CD4-positive, alpha-beta T cell treated with Interleukin-17A for 4 hours (primary cell): ENCODE results near the gene ABCD3.
A peak's percentile ranks its signal among the peaks of the same experiment; 100 is the strongest.

Experiments
- DNase-seq: peaks from one replicate; pipeline ENCODE4 v3.0.0-alpha.2; 2020; ENCODE audit warnings: mixed read lengths

Gene ABCD3

DNA sequence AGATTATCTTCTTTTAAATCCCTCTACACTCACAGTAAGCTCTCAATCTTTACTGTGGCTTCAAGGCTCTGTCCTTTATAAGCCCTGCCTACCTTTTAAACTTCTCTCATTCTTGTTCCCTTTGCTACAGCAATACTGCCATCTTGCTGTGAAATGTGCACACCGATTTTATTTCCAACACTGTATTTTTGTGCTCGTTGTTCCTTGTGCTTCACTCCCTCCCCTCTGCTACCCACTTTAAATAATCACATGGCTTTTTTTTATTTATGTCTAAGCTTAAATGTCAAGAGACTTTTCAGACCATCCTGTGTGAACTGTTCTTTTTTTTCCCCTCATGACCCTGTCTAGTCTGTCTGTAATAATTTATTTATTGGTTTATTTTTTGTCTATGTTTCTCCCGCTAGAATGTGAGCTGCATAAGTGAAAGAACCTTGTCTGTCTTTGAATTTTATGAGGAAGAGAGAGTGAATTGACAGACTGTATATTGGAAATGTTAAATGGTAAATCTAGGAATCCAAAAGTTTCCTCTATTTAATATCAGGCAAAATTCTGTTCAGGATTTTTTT, 45.7 kb downstream of the ABCD3 start:
- DNase-seq, result peak; percentile 6

DNA sequence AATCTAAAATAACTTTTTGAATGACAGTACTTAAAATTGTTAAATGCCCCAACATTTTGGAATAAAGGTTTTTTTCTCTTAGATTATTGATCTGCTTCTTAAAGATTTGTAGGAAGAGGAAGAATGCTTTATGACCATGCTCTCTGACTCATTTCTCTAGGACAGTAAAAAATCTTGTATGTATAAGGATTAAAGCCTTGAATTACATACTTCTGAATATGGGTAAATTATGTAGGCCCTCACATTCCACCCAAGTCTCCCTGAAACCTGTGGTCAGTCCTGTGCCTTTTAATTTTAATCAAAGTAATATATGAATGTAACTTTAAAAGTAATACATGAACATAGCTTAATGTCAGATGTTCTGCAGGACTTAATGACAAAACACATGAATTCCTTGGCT, 50.5 kb downstream of the ABCD3 start:
- DNase-seq, result no peak

DNA sequence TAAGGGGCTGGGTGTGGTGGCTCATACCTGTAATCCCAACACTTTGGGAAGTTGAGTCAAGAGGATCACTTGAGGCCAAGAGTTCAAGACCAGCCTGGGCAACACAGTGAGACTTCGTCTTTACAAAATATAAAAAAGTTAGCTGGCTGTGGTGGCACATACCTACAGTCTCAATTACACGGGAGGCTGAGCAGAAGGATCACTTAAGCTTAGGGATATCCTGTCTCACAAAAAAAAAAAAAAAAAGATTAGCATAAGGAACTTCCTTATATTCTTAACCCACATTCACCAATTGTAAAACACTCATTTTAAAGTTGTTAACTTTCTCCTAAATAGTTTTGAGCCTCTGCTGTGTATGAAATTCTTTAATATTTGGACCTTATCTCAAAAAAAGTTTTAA, 53.1 kb downstream of the ABCD3 start:
- DNase-seq, result no peak

DNA sequence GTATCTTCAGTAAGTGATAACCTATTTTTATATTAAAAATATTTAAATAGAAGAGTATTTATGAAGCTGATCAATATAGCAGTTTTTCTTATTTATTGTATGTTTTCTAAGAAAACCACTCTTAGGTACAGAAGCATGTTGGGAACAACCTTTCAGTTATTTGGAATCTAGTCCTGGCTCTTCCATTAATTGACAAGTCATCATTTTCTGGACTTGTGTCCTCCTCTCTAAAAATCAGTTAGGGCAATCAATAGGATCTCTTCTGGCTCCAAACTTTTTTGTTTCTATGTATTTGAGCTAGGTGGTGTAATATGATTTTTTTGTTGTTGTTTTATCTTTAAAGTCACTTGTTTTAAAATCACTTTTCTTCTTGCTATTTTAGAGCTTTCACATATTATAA, 57.0 kb downstream of the ABCD3 start:
- no peak for DNase-seq

DNA sequence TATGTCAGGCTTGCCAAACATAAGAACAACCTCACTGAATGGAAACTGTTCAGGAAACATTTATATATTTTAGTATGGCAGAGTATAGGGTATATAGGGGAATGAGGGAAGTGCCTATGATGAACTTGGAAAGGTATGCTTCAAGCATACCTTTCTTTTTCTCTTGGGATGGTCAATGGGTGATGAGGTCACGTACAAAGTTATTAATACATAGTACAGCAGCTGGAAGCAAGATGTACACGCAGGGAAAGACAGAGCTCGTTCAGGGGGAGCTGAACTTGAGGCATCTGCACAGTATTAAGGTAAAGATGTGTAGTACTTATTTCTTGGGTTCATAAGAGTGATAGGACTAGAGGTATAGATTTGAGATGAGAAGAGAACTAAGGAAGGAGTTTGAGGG, 61.5 kb downstream of the ABCD3 start:
- no peak for DNase-seq

DNA sequence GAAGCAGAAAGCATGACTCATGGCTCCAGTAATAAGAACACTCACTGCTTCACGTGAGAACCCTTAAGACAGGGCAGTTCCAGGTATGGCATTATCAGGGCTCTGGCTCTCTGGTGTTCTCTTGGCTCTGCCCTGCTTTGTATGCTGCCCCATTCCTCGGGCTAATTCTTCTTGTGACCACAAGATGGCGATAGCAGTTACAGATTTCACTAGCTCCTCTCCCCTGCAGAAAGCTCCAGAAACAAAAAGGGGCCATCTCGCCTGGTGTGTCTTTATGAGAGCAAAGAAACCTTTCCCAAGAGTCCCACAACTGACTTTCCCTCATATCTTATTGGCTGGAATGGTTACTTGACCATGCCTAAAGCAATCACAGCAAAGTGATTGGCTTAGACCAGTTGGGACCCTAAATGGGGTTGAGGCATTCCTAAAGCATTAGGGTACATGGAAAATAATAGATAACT, 63.3 kb downstream of the ABCD3 start:
- peak; percentile 31 for DNase-seq

DNA sequence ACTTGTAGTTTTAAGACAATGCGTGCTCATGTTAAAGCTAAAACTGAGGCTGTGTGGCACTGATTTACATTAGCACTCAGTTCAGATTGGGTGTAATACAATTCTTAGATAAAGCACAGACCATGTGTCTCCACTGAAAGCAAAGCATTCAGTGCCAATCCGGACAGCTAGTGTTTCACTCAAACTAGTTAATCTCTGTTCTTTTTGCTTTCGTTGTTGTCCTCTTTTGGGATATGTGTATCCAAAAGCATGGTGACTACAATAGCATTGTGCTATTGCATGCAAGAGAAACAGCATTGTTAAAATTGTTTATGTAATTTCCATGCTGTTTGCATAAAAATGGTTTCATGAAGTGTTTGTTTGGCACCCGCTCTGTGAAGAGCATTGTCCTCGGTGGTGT, 68.8 kb downstream of the ABCD3 start:
- DNase-seq, result no peak

DNA sequence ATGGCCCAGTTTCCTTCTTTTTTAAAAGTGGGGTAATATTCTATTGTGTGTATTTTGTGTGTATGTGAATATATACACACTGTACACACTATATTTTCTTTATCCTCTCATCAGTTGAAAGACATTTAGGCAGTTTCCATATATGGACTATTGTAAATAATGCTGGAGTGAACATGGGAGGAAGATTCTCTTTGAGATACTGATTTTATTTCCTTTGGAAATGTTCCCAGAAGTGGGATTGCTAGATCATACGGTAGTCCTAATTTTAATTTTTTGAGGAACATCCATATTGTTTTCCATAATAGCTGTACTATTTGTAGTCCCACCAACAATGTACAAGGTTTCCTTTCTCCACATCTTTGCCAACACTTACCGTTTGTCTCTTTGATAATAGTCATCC, 72.4 kb downstream of the ABCD3 start:
- DNase-seq, result no peak

DNA sequence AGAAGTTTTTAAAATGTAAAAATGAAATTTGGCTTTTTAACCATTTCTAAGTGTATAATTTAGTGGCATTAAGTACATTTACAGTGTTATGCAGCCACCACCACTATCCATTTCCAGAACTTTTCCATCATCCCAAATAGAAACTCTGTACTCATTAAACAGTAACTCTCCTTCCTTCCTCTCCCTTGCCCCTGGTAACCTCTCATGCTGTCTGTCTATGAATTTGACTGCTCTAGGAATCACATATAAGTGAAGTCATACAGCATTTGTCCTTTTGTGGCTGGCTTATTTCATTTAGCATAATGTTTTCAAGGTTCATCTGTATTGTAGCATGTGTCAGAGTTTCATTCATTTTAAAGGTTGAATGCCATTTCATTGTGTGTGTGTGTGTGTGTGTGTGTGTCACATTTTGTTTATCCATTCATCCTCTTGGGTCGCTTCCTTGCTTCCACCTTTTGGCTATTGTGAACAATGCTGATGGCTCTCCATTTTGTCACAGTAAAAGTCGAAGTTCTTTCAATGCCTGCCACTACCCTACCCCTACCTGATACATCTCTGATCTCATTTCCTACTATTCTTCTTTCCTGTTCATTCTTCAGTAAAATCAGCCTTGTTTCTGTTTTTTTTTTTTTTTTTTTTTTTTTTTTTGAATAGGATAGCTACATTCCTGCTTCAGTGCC, 78.0 kb downstream of the ABCD3 start:
- no peak for DNase-seq

DNA sequence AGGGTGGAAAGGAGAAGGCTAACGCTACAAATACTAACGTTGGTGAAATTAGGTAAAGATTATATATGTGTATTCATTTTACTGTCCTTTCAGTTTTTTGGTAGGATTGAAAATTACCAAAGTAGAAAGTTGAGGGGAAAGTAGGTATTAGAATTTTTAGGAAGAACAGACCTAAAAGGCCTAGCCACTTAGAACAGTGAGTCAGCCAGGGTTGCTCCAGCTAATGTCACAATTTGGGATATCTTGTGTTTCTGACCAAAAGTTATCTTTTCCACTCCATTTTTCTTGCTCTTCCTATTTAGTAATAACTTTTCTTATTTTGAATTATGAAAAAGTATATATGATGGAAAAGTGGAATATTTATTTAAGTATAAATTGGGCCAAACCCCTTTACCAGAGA, 83.2 kb downstream of the ABCD3 start:
- no peak for DNase-seq

DNA sequence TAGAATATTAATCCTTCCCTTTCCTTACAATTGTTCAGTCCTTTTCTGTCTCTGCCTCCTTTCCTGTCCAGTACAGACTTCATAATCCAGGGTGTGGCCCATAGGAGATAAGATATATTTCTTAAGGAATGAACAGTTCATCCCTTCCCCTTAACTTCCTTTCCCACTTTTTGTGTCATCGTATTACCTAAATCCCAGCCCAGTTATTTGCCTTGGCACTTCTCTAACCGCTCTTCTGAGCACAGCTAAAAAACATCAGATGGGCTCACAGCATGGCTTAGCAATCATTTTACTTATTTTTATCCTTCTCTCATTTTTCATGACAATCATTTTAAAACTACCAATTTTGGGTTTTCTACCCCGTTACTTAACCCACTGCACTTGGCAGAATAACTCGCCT, 83.7 kb downstream of the ABCD3 start:
- DNase-seq, result no peak

DNA sequence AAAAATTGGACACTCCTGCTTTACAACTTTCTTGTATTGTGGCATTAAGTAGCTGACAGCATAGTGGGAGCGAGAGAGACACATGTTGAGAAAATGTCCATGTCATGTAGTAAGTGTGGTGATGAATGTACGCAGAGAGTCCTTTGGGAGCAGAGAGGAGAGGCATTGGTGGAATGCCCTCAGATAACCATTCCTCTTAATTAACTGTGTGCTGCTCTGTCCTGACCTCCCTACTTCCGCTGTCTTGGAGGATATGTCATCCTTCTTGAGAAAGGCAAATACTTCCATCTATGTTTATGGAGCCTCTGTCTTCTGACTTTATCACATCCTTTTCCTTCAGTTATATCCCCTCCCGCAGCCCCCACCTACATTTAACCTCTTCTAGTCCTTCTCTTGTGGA, 85.0 kb downstream of the ABCD3 start:
- no peak for DNase-seq

DNA sequence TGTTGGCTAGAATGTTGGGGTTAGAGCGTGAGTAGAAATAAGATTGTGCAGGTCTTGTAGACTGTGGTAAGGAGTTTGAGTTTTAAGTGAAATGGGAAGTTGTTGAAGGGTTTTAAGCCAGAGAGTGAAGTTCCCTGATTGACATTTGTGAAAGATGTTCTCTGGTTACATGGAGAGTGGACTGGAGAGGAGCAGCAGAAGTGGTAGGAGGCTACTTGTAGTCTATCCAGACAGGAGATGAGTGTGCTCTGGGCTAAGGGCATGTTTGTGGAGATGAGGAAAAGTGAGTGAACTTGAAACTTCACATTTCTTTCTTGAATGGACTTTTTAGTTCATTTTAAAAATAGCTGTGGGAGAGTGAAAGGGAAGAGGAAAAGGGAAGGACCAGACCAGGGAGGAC, 86.4 kb downstream of the ABCD3 start:
- DNase-seq, result no peak

DNA sequence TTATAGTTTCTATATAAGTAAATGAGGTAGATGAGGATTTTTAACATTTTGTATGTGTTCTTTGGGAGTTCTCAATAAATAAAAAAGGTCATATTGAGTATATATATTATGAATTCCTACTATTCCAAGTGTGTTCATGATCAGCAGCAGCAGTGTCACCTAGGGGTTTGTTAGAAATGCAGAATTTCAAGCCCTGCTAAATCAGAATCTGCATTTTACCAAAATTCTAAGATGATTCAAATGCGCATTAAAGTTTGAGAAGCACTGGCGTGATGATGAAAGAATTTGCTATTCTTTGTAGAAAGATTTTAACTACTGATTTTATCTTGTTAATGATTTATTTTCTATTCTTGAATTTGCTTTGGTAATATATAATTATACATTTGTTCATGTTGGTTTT, 94.6 kb downstream of the ABCD3 start:
- no peak for DNase-seq

DNA sequence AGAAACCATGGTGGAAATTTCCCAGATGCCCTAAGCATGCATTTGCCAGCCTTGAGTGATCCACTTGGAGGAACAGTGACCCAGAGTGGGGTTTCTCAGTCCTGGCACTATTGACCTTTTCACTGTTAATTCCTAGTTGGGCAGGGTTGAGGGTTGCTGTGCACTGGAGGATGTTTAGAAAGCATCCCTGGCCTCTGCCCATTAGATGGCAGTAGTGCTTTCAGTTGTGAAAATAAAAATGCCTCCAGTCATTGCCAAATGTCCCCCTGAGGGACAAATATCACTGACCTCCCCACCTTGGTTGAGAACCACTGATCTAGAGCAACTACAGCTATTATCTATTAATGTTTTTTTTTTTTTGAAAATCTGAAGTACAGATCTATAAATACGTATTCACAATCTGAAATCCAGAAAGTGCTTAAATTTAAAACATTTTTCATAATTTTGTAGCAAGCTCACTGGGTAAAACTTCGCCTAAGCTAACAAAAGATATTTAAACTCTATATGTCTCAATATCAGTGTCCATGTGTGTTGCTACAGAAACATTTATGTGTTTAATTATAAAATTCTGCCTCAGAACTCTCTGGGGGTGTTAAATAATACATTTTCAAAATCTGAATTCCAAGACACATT, 96.0 kb downstream of the ABCD3 start:
- no peak for DNase-seq

DNA sequence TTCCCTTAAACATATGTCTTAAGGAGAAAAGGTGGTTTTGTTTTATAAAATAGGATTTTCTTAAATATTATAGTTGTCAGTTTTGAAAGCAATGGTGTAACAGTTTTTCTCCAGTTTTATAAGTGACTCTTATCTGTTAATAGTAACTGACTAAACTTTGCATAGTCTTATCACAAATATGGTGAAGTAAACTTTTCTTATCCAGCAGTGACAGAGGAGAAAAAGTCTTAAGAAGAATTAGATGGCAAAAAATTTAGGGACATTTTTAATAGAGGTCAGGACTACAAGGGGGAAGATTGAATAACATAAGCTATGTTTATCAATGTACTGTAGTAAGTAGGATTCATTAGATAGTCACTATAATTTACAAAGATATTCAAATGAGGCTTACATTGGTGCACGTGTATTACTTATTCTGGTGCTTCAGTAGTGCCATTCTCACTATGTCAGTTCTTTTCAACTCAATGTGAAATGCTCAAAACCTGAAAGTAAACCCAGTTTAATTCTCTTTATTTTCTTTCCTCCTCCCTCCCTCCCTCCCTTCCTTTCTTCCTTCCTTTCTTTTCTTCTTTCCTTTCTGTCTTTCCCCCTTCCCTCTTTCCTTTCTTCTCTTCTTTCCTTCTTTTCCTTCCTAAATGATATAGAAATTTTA, 97.2 kb downstream of the ABCD3 start:
- DNase-seq, result no peak

DNA sequence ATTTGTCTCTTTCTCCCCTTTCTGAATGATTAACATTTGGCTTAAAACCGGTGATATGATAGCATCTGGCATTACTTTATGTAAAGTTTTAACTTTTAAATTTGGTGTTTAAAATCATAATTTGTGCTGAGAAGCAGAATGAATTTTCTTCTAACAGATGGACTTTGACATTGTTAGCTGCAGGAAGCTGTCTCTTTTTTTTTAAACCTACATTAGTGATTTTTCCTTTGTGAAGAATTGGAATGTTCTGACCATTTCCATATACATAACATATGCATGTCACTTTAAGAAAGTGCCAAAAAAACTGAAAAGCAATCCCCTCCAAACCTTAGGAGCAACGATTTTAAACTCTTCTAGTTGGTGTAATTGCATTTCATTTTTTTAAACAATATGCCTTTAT, 101.2 kb downstream of the ABCD3 start:
- no peak for DNase-seq

DNA sequence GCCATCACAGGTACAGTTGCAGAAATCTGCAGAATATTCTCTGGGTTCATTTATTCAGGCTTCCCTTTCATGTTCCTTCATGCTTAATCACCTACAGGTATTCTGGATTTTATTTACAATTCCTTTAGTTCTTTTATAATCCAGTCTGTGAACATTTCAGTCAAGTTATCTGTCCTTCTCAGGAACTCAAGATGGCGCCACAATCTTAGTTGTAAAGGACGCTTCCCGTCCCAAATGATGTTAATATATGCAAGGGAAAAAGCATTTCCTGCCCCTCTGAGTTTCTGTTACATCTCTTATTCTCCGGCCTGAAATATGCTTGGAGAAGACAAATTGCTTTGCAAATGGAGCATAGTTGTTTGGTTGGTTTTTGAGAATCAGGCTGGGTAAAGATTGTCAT, 104.1 kb downstream of the ABCD3 start:
- DNase-seq, result no peak

DNA sequence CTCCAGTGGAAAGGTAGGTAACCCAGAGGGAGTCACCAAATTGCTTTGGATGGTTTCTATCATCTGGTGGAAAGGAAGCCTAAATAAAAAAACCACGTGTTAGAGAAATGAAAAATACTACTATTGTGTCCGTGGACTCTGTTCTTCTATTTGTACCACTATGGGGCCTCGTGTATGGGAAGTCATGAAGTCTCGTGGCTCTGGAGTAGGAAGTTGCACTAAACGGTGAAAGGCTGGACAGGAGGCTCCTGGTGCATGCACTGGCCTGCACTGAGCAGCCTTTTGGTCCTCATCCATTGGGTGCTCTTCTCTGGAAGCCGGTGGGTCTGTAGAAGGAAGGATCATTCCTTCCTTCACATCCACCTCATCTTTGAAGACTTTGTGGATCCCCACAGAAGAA, 106.3 kb downstream of the ABCD3 start:
- no peak for DNase-seq

DNA sequence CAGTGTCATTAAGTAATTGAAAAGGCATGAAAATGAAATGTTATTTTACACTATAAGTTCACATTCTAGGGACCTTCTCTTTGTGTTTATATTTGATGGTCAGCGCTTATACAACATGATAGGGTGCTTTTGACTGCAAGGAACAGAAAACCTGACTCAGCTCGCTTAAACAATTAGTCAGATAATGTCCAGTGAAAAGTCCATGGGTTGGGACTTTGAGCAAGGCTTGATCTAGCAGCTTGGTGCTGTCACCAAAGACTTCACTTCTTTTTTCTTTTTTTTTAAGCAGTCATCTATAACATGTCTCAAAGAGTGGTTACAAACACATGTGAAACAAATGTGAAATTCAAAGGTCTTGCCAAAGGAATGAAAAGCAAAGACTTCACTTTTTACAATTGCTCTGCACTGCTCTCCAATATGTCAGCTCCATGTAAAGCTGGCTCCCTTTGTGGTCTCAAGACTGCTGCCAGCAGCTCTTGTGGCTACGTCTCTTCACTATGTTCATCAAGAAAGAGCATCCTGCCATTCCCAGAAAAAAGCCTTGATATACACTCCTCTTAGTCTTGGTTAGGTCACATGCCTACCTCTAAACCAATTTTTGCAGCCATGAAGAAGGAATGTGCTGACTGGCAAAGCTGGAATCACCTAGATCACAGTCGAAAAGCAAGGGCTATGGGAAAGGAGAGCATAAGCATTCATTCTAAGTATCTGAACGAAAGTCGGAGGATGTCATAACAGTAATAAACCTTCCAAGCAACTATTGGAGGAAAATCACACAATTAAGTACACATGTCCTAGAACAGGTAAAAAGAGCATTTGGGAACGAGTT, 108.2 kb downstream of the ABCD3 start:
- DNase-seq, result no peak

DNA sequence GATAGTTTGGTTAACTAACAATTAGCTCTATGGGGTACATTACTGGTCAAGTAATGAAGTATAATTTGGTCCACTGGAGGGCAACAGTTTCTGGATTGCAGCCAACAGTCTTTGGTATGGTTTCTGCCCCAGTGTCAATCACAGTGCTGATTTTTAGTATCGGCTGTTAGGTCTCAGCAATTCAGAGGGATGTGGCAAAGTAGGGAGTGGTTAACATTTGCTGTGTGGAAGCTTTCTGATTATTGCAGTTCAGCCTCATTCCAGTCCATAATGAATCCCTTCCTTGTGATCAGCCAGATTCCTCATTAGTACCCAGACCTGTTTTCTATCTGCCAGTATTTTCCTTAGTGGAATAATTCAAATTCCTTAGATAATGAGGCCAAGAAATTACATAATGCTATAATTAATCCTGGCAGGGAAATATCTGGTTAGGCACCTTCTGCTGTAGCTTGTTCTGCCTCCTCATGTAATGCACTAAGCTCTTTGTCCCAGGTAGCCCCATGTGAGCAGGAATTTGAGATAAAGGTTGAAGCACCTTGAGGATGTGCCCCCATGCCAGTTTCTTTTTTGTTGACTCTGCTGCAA, 109.3 kb downstream of the ABCD3 start:
- no peak for DNase-seq

DNA sequence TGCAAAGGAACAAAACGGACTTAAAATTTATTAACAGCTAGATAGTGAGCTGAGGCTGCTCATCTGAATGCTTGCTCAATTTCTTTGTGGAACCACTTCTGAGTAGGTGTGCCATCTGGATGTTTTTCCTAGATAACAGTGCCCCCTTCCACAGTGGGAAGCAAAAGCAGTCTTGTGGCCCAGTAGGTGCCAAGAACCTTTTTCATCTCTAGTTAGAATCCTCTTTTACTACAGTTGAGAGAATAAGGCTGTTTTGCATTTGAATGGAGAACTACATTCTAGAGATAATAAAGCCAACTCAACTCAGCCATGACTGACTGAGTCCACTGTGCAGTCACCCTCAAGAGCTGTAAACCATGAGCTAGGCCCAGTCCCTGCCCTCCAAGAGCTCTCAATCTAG, 110.1 kb downstream of the ABCD3 start:
- DNase-seq, result no peak

DNA sequence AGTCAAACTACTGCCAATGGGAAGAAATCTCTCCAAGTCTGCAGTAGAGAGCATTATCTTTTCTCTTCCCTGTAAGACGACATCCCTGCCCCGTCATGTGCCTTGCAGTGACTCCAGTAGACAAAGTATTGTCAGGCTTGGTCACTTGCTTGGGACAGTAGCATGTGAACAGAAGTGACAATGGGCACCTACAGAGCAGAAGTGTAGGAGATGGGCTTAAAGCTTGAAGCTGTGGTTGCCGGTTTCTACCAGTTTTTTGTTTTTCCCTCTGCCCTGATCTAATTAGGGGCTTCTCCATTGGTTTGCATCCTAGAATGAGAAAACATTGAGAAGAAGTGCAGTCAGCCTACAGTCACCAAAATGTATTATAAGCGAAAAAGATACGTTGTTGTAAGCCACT, 110.6 kb downstream of the ABCD3 start:
- DNase-seq, result no peak
